ENCODE results near the gene UNC13C.

The UNC13C gene

GRCh38 chr15:54097019-54097418 is 118.8 kb downstream of the UNC13C start:
- no peak for DNase-seq (ENCODE audit: low read depth in 1 of 2, low spot score in 1 of 2)
- H3K4me3 ChIP-seq (replicated peaks; ENCODE audit: insufficient read depth, low read length), result no peak overlapping the region
- TF ChIP-seq, protein P1, sequence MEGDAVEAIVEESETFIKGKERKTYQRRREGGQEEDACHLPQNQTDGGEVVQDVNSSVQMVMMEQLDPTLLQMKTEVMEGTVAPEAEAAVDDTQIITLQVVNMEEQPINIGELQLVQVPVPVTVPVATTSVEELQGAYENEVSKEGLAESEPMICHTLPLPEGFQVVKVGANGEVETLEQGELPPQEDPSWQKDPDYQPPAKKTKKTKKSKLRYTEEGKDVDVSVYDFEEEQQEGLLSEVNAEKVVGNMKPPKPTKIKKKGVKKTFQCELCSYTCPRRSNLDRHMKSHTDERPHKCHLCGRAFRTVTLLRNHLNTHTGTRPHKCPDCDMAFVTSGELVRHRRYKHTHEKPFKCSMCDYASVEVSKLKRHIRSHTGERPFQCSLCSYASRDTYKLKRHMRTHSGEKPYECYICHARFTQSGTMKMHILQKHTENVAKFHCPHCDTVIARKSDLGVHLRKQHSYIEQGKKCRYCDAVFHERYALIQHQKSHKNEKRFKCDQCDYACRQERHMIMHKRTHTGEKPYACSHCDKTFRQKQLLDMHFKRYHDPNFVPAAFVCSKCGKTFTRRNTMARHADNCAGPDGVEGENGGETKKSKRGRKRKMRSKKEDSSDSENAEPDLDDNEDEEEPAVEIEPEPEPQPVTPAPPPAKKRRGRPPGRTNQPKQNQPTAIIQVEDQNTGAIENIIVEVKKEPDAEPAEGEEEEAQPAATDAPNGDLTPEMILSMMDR (IDR thresholded peaks at IDR 0.05; ENCODE audit: insufficient read depth, low read length), result no peak
- no peak for TF ChIP-seq GABPA (IDR thresholded peaks at IDR 0.05; ENCODE audit: low read depth)
- no peak for TF ChIP-seq SPI1 (IDR thresholded peaks at IDR 0.05; ENCODE audit: borderline replicate concordance, low read depth)
- no peak for TF ChIP-seq POLR2AphosphoS5 (IDR thresholded peaks at IDR 0.05; ENCODE audit: low read depth)
- TF ChIP-seq, protein P2, sequence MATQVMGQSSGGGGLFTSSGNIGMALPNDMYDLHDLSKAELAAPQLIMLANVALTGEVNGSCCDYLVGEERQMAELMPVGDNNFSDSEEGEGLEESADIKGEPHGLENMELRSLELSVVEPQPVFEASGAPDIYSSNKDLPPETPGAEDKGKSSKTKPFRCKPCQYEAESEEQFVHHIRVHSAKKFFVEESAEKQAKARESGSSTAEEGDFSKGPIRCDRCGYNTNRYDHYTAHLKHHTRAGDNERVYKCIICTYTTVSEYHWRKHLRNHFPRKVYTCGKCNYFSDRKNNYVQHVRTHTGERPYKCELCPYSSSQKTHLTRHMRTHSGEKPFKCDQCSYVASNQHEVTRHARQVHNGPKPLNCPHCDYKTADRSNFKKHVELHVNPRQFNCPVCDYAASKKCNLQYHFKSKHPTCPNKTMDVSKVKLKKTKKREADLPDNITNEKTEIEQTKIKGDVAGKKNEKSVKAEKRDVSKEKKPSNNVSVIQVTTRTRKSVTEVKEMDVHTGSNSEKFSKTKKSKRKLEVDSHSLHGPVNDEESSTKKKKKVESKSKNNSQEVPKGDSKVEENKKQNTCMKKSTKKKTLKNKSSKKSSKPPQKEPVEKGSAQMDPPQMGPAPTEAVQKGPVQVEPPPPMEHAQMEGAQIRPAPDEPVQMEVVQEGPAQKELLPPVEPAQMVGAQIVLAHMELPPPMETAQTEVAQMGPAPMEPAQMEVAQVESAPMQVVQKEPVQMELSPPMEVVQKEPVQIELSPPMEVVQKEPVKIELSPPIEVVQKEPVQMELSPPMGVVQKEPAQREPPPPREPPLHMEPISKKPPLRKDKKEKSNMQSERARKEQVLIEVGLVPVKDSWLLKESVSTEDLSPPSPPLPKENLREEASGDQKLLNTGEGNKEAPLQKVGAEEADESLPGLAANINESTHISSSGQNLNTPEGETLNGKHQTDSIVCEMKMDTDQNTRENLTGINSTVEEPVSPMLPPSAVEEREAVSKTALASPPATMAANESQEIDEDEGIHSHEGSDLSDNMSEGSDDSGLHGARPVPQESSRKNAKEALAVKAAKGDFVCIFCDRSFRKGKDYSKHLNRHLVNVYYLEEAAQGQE (IDR thresholded peaks at IDR 0.05; ENCODE audit: insufficient replicate concordance, low read depth), result no peak
- no peak overlapping the region for H3K27ac ChIP-seq (replicated peaks)
- no peaks in the 10 kb centered on the region for H3K27me3 ChIP-seq (ENCODE audit: insufficient read depth, poor library complexity, severe bottlenecking)

- no peak overlapping the region for H3K27ac ChIP-seq (replicated peaks)
- no peak overlapping the region for H3K4me3 ChIP-seq (replicated peaks; ENCODE audit: insufficient read depth, low read length)
- no peak for DNase-seq (ENCODE audit: low read depth in 1 of 2, low spot score in 1 of 2)
- H3K27me3 ChIP-seq (ENCODE audit: insufficient read depth, poor library complexity, severe bottlenecking), result no peaks in the 10 kb centered on the region
- TF ChIP-seq, protein P1 (IDR thresholded peaks at IDR 0.05; ENCODE audit: insufficient read depth, low read length), result no peak
- TF ChIP-seq GABPA (IDR thresholded peaks at IDR 0.05; ENCODE audit: low read depth) (no peak), SPI1 (IDR thresholded peaks at IDR 0.05; ENCODE audit: borderline replicate concordance, low read depth) (no peak), POLR2AphosphoS5 (IDR thresholded peaks at IDR 0.05; ENCODE audit: low read depth) (no peak)
- TF ChIP-seq, protein P2 (IDR thresholded peaks at IDR 0.05; ENCODE audit: insufficient replicate concordance, low read depth), result no peak
Measured at GRCh38 chr15:54099010-54099409, 120.8 kb downstream of the UNC13C start.

- Histone ChIP-seq H3K27me3 (ENCODE audit: insufficient read depth, poor library complexity, severe bottlenecking) (no peaks in the 10 kb centered on the region), H3K27ac (replicated peaks) (no peak overlapping the region), H3K4me3 (replicated peaks; ENCODE audit: insufficient read depth, low read length) (no peak overlapping the region)
- DNase-seq (ENCODE audit: low read depth in 1 of 2, low spot score in 1 of 2), result no peak
- TF ChIP-seq, protein P1 (IDR thresholded peaks at IDR 0.05; ENCODE audit: insufficient read depth, low read length), result no peak
- TF ChIP-seq, protein P2 (IDR thresholded peaks at IDR 0.05; ENCODE audit: insufficient replicate concordance, low read depth), result no peak
- TF ChIP-seq SPI1 (IDR thresholded peaks at IDR 0.05; ENCODE audit: borderline replicate concordance, low read depth) (no peak), GABPA (IDR thresholded peaks at IDR 0.05; ENCODE audit: low read depth) (no peak), POLR2AphosphoS5 (IDR thresholded peaks at IDR 0.05; ENCODE audit: low read depth) (no peak)
Measured at GRCh38 chr15:54101664-54102270, 123.5 kb downstream of the UNC13C start.
